HL-60 (cell line): Measurements from ENCODE around the gene UPP1.

Experiments
- DNase-seq, 2 experiments: peaks; one replicate each; pipeline ENCODE4 v3.0.0-alpha.2; 2010 to 2020; ENCODE audit warnings: low read depth in 1 of 2, low spot score in 1 of 2
- H3K27ac ChIP-seq: fragments of 250-450 bp; sonication (Bioruptor Pico); replicated peaks from 2 replicates; pipeline ENCODE4 v1.5.1; 2020; ENCODE audit warnings: mild to moderate bottlenecking, moderate library complexity
- H3K27me3 ChIP-seq: fragments of 250-450 bp; sonication (Bioruptor Pico); 2 replicates; pipeline ENCODE4 v1.5.1; 2021; ENCODE audit warnings: mild to moderate bottlenecking, moderate library complexity; ENCODE audit not compliant: insufficient read depth, poor library complexity, severe bottlenecking
- H3K4me3 ChIP-seq: replicated peaks from 2 replicates; pipeline ENCODE4 v1.5.1; 2011; ENCODE audit warnings: mild to moderate bottlenecking, control low read depth, low read length; ENCODE audit not compliant: insufficient read depth
- CTCF ChIP-seq: IDR thresholded peaks from one replicate; pipeline ENCODE4 v1.5.1; 2011; ENCODE audit warnings: low read length, control low read depth, inconsistent platforms; ENCODE audit not compliant: insufficient read depth
- GABPA ChIP-seq: IDR thresholded peaks from 2 replicates; pipeline ENCODE4 v1.6.1; 2012; ENCODE audit warnings: low read depth
- POLR2AphosphoS5 ChIP-seq: IDR thresholded peaks from 2 replicates; pipeline ENCODE4 v1.6.1; 2012; ENCODE audit warnings: low read depth
- REST ChIP-seq: IDR thresholded peaks from 2 replicates; pipeline ENCODE4 v1.6.1; 2012; ENCODE audit warnings: low read depth; ENCODE audit not compliant: insufficient replicate concordance
- SPI1 ChIP-seq: IDR thresholded peaks from 2 replicates; pipeline ENCODE4 v1.6.1; 2012; ENCODE audit warnings: low read depth, mild to moderate bottlenecking, borderline replicate concordance

UPP1 gene

GRCh38 chr7:48099781-48100180, 10.7 kb downstream of the UPP1 start:
- Histone ChIP-seq H3K27ac (no peak overlapping the region), H3K27me3 (no peaks in the 10 kb centered on the region), H3K4me3 (no peak overlapping the region)
- no peak for TF ChIP-seq CTCF
- no peak for TF ChIP-seq GABPA
- TF ChIP-seq POLR2AphosphoS5: no peak
- no peak for TF ChIP-seq REST
- TF ChIP-seq SPI1: no peak
- DNase-seq: no peak

GRCh38 chr7:48101352-48101751, 12.3 kb downstream of the UPP1 start:
- Histone ChIP-seq H3K27ac (no peak overlapping the region), H3K27me3 (no peaks in the 10 kb centered on the region), H3K4me3 (no peak overlapping the region)
- TF ChIP-seq GABPA (no peak), REST (no peak), SPI1 (no peak), CTCF (no peak), POLR2AphosphoS5 (no peak)
- no peak for DNase-seq

GRCh38 chr7:48101968-48102367, 12.9 kb downstream of the UPP1 start:
- Histone ChIP-seq H3K4me3 (no peak overlapping the region), H3K27ac (no peak overlapping the region), H3K27me3 (no peaks in the 10 kb centered on the region)
- DNase-seq: no peak
- TF ChIP-seq REST: no peak
- no peak for TF ChIP-seq POLR2AphosphoS5
- no peak for TF ChIP-seq CTCF
- TF ChIP-seq SPI1: no peak
- no peak for TF ChIP-seq GABPA
